BE2C (cell line): ENCODE results near the gene RBL1. TPM values are rescaled to one million over a fixed set of nuclear protein-coding genes. Genes with fewer than 3 reads are reported as not detected.

Source experiments
- DNase-seq: peaks from one replicate; pipeline ENCODE4 v3.0.0-alpha.2; 2020
- H3K27me3 ChIP-seq: fragments of 250-450 bp; sonication (Bioruptor Pico); 2 replicates; pipeline ENCODE4 v1.5.1; 2020; ENCODE audit warnings: mild to moderate bottlenecking
- H3K36me3 ChIP-seq: fragments of 250-450 bp; sonication (Bioruptor Pico); 2 replicates; pipeline ENCODE4 v1.5.1; 2020; ENCODE audit warnings: mild to moderate bottlenecking
- H3K4me1 ChIP-seq: fragments of 250-450 bp; sonication (Bioruptor Pico); 2 replicates; pipeline ENCODE4 v1.5.1; 2020
- H3K4me3 ChIP-seq: 2 replicates; pipeline ENCODE4 v1.5.1; 2011; ENCODE audit warnings: low read depth, low read length
- H3K9me3 ChIP-seq: fragments of 250-450 bp; sonication (Bioruptor Pico); 2 replicates; pipeline ENCODE4 v1.5.1; 2020
- polyA plus RNA-seq: library from polyadenylated mRNA; unstranded; fragments of >200 nt; gene quantifications from one replicate; pipeline ENCODE4 v1.2.1, GENCODE V29; 2012; ENCODE audit warnings: low read depth, missing spikeins; ENCODE audit not compliant: insufficient read length, insufficient read depth
- TF ChIP-seq, protein P1 (sequence below): IDR thresholded peaks from 2 replicates; pipeline ENCODE4 v1.5.1; 2012; ENCODE audit warnings: mild to moderate bottlenecking, low read depth, low read length

RBL1 gene, protein sequence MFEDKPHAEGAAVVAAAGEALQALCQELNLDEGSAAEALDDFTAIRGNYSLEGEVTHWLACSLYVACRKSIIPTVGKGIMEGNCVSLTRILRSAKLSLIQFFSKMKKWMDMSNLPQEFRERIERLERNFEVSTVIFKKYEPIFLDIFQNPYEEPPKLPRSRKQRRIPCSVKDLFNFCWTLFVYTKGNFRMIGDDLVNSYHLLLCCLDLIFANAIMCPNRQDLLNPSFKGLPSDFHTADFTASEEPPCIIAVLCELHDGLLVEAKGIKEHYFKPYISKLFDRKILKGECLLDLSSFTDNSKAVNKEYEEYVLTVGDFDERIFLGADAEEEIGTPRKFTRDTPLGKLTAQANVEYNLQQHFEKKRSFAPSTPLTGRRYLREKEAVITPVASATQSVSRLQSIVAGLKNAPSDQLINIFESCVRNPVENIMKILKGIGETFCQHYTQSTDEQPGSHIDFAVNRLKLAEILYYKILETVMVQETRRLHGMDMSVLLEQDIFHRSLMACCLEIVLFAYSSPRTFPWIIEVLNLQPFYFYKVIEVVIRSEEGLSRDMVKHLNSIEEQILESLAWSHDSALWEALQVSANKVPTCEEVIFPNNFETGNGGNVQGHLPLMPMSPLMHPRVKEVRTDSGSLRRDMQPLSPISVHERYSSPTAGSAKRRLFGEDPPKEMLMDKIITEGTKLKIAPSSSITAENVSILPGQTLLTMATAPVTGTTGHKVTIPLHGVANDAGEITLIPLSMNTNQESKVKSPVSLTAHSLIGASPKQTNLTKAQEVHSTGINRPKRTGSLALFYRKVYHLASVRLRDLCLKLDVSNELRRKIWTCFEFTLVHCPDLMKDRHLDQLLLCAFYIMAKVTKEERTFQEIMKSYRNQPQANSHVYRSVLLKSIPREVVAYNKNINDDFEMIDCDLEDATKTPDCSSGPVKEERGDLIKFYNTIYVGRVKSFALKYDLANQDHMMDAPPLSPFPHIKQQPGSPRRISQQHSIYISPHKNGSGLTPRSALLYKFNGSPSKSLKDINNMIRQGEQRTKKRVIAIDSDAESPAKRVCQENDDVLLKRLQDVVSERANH
- polyA plus RNA-seq, result 1.6 TPM

DNA sequence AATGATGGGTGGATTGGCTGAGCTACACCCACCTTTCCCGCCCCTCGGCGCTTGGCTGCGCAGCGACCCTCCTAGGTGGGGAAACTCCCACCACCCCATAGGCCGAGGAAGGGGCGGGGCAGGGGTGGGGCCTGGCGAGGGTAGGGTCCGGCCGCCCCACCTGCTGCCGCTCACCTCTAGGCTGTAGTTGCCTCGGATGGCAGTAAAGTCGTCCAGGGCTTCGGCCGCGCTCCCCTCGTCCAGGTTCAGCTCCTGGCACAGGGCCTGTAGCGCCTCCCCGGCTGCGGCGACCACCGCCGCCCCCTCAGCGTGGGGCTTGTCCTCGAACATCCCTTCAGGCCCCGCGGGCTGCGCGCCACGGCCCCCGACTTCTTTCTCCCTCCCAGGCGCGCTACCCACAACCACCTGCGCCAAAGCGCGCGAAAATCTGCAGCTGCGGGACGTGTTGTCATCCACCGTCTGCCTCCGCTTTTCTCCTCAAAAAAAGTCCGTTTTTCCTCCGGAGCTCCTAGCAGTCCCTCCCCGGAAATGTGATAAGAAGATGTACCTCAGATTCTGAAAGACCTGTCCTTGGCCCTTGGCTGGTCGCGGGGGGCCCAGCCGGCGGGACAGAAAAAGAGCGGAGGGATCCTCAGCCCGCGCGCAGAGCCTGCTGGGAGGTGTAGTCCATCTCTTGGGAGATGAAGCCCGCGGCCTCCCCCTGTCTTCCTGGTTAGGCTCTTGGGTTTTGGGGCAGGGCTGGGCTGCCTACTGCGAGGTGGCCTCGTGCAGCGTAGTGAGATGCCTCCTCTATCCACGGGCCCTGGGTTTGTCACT, at the start of gene RBL1:
TSS of gene RBL1 (minus strand) at position 399 of the 816 bp plus-strand sequence. CDS start at position 330, 69 bp downstream.
- H3K27me3 ChIP-seq, result no peaks in the 10 kb centered on the region
- peaks cover 3% of the 10 kb centered on the region; the same call in 1 of the 2 replicates for H3K36me3 ChIP-seq
- peaks cover 6% of the 10 kb centered on the region for H3K4me1 ChIP-seq
- peak; percentile 90 for DNase-seq
- TF ChIP-seq, protein P1, sequence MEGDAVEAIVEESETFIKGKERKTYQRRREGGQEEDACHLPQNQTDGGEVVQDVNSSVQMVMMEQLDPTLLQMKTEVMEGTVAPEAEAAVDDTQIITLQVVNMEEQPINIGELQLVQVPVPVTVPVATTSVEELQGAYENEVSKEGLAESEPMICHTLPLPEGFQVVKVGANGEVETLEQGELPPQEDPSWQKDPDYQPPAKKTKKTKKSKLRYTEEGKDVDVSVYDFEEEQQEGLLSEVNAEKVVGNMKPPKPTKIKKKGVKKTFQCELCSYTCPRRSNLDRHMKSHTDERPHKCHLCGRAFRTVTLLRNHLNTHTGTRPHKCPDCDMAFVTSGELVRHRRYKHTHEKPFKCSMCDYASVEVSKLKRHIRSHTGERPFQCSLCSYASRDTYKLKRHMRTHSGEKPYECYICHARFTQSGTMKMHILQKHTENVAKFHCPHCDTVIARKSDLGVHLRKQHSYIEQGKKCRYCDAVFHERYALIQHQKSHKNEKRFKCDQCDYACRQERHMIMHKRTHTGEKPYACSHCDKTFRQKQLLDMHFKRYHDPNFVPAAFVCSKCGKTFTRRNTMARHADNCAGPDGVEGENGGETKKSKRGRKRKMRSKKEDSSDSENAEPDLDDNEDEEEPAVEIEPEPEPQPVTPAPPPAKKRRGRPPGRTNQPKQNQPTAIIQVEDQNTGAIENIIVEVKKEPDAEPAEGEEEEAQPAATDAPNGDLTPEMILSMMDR, result peak; percentile 50
- H3K9me3 ChIP-seq, result peaks cover 3% of the 10 kb centered on the region; the same call in 1 of the 2 replicates
- H3K4me3 ChIP-seq, result peak within 1 kb of the TSS; percentile 74

DNA sequence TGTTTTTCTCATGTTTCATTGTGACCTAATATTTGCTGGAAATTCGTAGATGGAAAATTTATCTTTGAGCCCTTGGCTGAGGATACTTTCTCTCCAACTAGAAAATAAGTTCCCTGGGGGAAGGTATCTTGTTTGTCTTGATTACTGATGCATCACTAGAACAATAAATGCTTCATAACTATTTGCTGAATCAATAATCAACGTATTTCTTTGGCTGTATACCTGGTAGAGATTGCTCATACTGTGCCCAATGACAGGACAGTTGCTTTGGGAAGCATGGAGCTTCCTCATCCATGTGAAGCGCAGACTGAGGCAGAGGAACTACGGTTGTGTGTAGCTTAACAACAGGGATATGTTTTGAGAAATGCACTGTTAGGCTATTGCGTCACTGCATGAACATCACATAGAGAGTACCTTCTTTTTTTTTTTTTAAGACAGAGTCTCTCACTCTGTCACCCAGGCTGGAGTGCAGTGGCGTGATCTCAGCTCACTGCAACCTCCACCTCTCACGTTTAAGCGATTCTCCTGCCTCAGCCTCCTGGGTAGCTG, 49.1 kb upstream of the RBL1 start:
- no peaks in the 10 kb centered on the region for H3K27me3 ChIP-seq
- no peaks in the 10 kb centered on the region for H3K4me1 ChIP-seq
- H3K4me3 ChIP-seq, result no peak overlapping the region
- H3K9me3 ChIP-seq, result no peaks in the 10 kb centered on the region
- H3K36me3 ChIP-seq, result no peaks in the 10 kb centered on the region
- TF ChIP-seq, protein P1, result no peak
- DNase-seq, result no peak

- H3K36me3 ChIP-seq, result no peaks in the 10 kb centered on the region
- H3K4me1 ChIP-seq, result no peaks in the 10 kb centered on the region
- DNase-seq, result no peak
- no peaks in the 10 kb centered on the region for H3K9me3 ChIP-seq
- H3K27me3 ChIP-seq, result no peaks in the 10 kb centered on the region
- H3K4me3 ChIP-seq, result no peak overlapping the region
- TF ChIP-seq, protein P1, result no peak
Observed at GRCh38 chr20:37142708-37143107, 46.9 kb upstream of the RBL1 start.

- DNase-seq, result no peak
- no peak overlapping the region for H3K4me3 ChIP-seq
- no peaks in the 10 kb centered on the region for H3K36me3 ChIP-seq
- H3K9me3 ChIP-seq, result no peaks in the 10 kb centered on the region
- TF ChIP-seq, protein P1, result no peak
- no peaks in the 10 kb centered on the region; the same call in 1 of the 2 replicates for H3K4me1 ChIP-seq
- H3K27me3 ChIP-seq, result no peaks in the 10 kb centered on the region
Observed at GRCh38 chr20:37137547-37137946, 41.8 kb upstream of the RBL1 start.

- no peak overlapping the region for H3K4me3 ChIP-seq
- TF ChIP-seq, protein P1, result no peak
- H3K9me3 ChIP-seq, result no peaks in the 10 kb centered on the region
- H3K36me3 ChIP-seq, result no peaks in the 10 kb centered on the region
- no peak for DNase-seq
- no peaks in the 10 kb centered on the region; the same call in 1 of the 2 replicates for H3K4me1 ChIP-seq
- H3K27me3 ChIP-seq, result no peaks in the 10 kb centered on the region
Observed at GRCh38 chr20:37133952-37134351, 38.2 kb upstream of the RBL1 start.
